HG02970 (cell line): ENCODE measurements around the gene ARID5B.

Source experiments
- ATAC-seq: cut with Tn5 transposase; IDR thresholded peaks from one replicate; pipeline ENCODE4 v1.9.1; 2021; ENCODE audit warnings: mild to moderate bottlenecking, moderate library complexity, moderate number of reproducible peaks; ENCODE audit not compliant: unreplicated experiment, low FRiP score

The ARID5B gene

DNA sequence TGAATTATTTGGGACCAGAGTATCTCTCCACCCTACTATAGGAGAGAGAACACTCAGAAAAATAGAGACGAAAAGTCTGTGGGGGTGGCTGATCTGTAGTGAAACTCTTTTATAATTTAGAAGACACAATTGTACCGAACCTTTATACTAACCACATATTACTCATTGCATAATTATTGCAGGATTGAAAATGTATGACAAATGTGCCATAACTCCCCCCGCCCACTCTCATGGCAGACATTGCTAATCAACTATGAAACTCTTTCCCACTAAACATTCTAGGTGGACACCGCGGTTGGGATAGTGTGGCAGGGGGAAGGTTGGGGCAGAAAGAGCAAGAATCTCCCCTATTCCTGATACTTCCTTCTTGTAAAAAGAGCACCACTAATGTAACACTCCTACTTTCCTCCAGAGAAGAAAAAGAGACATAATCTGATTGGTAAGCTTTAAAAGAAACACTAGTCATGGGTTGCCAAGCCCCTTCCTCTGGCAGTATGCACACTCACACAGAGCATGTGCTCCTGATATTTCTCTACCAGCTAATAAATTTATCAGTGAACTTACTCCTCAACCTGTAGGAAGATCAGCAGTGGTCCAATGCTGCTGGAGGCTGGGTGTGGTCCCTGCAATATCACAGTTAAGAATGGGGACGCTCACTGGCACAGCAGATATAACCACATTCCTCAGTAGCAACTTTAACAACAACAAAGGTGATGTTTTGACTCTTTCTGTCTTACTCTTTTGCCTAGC is 18.7 kb upstream of the ARID5B start:
- no peak for ATAC-seq

DNA sequence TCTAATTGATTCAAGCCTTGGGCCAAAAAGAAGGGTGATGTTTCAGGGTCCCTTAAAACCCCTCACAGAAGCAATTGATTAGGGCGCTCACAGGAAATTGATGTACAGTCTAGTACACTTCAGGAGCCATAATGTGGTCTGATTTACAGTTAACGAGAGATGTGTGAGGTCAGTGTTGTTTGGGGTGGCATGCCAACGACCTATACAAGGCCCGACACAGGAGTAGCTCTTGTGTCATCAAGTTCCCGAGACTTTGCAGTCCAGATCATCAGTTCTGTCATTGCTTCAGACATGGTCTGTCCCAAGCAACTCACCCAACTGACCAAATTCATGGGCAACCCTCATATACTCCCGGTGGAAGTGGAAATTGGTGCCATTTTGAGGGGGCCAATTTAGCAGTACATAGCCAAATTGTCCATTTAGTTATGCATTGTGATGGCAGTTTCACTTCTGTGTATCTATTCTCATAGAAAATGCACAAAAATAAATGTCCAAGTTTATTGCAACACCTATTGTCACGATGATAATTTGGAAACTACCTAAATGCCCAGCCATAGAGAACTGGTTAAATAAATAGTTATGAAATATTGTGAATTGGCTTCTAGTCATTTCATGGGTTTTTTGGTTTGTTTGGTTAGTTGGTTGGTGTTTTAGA is 18.0 kb upstream of the ARID5B start:
- no peak for ATAC-seq

DNA sequence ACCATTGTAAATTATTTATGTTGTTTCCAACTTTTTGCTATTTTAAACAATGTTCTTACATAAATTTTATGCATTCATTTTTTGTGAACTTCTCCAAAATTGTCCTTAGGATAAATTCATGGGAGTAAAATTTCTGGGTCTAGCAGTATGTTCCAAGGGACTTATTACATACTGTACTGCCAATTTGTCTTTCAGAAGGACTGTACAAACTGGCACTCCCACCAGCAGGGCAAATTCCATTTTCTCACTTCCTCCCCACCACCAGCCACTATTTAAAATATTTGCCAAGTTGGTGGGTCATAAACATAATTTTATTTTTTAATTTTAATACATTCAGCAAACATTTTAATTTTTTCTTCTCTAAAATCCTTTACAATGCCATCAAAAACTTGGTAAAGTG is 13.7 kb upstream of the ARID5B start:
- no peak for ATAC-seq

DNA sequence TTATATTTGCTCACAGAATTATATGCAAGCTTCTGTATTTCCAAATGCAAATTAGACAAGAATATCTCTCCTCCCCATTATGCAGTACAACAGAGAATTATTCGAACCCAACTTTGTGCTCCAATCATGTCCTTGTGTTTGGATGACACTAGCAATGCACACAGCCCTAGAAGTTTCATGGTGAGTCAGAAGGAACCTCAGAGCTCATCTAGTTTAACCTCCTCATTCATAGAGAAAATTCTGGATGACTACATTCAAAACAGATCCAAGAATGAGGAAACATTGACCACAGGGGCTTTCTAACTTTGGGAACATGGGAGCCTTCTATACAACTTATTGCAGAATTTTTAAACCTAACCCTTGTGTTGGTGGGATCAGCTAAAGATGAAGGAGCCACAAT is 12.8 kb upstream of the ARID5B start:
- ATAC-seq: no peak

DNA sequence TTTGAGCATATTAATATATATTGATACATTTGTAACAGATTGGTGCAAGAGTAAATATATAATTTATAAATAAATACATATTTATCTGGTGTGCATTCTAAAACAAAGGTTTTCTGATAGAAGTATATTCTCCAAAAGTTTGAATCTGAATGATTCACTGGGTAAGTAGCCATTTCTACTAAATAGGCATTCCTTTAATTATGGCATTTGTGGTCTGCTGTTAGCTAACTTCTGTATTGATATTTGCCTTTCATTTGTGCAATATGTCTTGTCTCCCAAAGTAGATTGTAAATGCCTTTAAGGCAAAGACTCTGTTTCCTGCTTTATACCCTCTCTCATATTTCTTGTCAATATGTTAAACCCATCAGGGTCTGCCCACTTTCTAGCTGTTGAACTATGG is 11.1 kb upstream of the ARID5B start:
- ATAC-seq: no peak

DNA sequence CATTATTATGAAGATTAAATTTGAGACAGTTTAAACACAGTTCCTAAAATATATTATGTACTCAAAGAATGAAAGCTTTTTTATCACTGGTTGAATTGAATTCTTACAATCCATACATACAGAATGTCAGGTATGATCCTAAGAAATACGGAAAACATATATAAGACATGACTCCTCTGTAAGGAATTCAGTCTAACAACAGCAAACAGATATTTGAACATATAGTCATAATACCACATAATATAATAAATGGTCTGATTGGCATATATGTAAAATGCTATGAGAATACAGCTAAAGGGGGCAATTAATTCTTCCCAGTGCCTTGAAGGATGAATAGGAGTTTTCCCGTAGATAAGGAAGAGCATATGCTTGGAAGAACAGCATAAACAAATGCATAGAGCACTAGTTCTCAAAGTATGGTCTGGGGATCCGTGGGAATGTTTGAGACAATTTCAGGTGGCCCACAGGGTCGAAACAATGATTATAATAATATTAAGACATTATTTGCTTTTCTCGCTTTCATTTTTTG is 10.6 kb upstream of the ARID5B start:
- no peak for ATAC-seq

DNA sequence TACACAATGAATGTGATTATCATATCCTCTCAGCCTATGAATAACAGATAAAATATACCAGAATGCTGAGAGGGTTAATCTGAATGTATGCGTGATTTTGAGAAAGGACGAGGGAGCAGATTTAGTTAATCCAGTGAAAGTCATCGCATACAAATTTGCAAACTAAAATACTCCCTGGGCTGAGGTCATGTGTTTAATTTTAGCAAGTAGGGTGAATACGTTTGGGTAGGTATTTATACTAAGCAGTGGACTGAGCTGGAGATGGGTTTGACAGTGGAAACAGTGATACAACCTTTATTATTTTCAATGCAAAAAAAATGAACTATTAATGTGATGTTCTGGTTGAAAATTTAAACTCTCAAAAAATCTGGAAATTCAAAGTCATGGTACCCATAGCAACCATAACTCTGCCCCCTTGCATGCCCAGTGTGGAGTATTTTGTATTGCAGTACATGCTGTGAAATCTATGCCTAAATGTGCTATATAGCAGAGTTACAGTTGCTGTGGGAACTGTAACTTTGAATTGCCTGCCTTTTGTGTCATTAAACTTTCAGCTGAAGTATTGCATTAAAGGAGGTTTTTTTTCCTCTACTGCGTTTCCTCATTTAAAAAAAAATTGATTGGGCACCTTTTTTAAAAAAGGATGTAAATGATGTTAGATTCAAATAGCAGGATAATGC is 9.5 kb upstream of the ARID5B start:
- no peak for ATAC-seq

DNA sequence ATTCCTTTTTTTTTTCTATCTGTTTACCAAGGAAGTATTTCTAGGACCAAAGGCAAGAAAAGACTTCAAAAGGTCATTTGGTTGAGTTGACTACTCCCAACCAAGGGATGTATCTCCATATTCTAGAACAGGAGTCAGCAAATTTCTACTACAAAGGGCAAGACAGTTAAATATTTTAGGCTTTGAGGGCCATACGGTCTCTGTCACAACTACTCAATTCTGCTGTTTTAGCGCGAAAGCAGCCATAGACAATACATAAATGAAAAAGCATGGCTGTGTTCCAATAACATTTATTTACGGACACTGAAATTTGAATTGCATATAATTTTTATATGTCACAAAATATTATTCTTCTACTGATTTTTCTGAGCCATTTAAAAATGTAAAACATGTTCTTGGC is 8.5 kb upstream of the ARID5B start:
- no peak for ATAC-seq

DNA sequence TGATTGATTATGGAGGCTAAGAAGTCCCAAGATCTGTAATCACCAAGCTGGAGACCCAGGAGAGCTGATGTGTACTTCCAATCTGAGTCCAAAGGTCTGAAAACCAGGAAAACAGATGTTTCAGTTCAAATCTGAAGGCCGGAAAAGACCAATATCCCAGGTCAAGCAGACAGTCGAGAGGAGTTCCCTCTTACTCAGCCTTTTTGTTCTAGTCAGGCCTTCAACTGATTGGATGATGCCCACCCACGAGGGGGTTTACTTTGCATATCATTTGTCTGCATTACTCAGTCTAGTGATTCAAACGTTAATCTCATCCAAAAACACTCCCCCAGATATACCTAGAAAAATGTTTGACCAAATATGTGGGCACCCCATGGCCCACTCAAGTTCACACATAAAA is 7.4 kb upstream of the ARID5B start:
- ATAC-seq: no peak

DNA sequence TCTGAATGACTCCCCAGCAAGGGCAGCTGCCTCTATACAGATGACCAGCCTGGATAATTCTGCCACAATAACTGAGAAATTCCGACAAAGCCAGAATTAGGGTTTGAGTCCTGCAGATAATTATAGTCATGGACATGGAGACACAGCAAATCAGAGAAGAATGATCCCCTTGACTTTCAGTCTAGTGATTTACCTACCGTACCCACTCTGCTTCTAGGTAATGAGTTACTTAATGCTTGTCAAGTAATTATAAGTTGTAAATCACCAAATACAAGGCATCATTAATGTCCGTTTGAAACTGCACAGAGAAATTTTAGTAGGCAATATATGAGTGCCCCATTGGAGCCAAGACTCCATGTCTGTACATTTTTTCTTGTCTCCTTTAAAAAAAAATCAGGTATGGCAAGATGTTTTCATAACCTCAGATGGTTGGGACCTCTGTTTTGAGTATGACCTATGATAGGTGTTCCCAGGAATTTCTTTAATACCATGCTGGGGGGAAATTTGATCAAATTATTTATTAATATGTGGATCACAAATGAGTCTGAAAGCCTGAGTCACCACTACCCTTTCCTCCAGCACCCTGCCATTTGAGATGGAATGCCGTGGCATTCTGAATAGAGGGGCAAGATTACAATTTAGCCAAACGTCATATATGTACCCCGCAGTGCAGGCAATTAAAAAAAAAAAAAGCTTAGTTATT is 5.5 kb upstream of the ARID5B start:
- ATAC-seq: no peak

DNA sequence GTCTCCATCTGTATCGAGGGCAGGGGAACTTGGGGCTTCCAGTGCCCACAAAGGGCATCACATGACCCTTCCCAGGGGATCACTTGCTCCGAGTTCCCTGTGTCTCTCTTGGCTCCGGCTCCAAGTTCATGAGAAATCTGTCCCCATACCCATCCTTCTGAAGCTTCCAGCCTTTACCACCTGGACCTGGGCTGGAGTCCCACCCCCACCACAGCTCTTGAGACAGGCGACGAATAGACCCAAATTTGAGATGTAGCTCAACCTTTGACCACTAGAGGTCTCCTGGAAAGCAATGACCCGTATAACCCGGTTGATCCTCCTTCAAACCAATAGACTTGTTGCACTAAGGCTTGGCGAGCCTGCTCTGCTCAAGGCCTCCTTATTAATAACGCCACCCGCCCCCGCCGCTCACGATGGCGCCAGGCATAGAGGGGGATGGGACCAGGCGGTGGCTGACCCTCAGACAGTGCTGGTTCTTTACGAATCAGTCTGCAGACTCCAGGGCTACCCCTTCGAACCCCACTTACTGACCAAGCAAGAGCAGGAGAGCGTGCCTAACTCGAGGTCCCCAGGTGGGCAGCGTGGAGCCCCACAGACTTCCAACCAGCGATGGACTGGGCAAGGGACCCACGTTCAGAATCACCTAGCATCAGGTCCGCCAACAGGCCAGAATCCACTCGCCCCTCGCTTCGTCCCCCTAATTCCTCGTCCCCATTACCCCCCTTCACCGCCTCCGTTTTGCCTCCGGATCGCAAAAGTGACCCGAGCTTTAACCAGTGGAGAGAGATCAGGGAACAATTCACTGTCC is 4.4 kb upstream of the ARID5B start:
- ATAC-seq: peak; percentile 44

DNA sequence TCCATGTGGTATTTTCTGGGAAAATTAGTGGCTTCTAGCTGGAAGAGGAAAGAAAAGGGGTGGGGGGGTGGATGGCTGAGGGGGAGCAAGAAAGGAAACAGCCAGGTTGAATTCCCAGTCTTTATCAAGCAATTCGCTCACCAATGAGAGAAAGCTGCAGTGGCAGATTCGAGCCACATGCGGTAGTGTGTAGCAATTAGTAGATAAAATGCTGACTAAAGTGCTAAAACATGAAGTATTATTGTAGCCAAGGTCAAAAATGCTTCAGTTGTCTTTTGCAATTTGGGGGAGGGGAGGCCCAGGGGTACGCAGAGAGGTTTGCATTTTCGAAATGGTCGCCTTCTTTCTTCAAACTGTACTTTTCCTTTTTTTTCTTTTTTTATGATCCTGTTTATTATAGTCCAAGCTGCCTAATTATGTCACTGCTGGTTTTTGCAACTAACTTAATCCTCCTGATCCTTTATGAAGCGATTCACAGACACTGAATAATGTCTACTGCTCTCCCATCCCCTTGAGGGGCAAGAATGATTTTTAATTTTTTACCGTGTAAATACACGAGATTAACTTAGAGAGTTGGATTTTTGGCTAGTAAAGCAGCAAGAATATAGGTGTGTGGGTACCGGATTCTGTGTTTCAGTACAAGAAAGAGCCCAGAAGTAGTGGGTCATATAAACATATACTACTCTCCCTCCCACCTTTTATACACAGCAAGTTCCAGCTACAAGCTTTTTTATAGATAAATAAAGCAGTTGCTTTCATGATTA is 3.6 kb upstream of the ARID5B start:
- no peak for ATAC-seq

DNA sequence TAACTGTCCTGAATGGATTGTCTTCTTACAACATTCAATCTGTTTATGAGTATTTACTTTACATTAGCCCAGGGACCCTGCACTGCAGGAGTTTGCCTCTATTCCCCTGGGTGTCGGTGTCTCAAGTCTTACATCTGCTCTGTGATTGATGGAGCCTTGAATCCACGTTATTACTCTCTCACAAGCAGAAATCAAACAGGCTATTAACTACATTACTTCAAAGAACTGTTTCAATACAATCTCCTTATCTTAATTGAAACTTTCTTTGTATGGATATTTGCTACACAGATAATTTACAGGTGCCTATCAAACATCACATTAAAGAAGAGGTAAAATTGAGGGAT is 3.1 kb upstream of the ARID5B start:
- no peak for ATAC-seq

DNA sequence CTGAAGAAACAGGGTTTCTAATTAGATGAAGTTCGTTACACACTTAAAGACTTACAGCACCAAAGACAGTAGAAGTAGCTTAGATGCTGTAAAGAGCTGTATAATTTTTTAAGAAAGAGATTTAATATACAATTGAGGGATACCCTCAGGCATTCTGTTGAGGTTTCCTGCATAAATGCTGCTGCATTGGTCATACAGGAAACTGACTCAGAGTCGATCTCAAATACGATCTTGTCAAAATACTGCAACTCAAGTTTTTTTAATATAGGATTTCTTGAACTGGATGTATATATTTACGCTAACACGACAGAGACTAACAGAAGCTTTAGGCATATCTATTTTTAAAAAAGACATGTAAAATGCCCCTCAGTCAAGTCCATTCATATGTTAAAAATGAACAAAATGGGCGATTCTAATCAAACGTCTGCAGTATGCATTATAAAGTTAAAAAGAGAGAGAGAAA is 2.4 kb upstream of the ARID5B start:
- no peak for ATAC-seq

DNA sequence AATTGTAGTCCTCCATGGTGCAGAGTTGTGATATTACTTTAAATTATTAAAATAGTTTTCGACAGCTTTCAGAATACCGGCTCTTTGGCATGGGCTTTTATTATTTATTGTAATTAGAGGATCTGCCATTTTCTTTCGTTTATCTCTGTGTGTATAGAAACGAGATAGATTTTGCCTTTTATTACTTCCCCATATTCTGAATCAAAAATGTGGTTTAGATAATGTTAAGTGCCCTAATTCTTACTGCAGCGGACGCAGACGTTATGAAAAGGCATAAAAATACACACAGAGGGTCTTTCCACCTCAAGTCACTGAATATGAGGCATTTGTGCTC is 1.9 kb upstream of the ARID5B start:
- no peak for ATAC-seq

DNA sequence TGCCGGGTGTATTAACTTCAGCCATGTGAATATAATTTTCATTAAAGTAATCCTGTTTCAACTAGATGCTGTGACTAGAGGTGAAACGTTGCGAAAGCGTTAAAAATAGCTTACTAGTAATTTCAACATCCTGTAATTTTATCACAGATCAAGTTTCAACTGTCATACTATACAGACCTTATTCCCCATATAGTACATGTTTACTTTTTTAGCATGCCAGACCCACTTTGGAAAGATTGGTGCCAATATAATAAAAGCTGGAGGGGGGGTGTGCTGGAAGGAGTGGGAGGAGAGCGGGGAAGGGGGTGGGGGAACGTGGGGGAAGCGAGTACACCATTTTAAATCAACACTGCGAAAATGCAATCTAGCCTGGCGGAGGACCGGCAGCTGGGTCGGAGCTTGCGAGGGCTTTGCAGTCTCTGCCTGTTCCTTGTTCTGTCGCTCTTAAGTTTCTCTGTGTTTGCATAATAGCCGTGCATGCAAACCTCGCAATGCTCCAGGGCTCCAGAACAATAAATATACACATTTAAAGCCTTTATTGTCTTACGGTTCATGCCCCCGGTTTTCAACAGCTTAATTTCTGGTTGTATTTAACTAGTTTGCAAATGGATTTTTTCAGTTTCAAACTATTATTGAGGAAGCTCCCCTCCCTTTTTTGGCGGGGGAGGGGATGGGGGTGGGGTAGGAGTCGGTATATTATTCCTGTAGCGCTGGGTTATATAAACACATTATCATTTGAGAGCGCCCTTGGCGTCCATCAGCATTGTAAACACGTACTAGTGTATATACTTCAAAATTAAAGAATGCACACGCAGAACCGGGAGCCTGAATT is 1.3 kb upstream of the ARID5B start:
- ATAC-seq: peak; percentile 34

DNA sequence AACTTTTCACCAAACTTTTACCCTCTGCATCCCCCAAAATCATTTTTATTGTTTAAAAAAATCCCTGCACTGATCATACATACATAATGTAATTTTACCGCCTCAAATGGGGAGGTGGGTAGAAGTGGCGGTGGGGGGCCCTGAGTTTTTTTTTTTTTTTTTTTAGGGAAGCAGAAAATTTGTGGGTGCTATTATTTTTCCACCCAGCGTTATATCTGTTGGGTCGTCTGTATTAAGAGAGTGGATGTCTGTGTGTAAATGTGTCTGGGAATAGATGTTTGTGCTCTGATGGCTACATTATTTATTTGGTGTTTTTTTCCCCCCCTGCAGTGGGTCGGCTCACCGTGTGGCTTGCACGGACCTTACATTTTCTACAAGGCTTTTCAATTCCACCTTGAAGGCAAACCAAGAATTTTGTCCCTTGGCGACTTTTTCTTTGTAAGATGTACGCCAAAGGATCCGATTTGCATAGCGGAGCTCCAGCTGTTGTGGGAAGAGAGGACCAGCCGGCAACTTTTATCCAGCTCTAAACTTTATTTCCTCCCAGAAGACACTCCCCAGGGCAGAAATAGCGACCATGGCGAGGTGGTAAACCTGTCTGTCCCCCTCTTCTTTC is 438 bp downstream of the ARID5B start:
- ATAC-seq: no peak
